CD4-positive, alpha-beta T cell (primary cell): ENCODE measurements around the gene WBP1. TPM values are rescaled to one million over a fixed set of nuclear protein-coding genes. Genes with fewer than 3 reads are reported as not detected.

ENCODE experiments used
- ATAC-seq: fragments of 200-7000 bp; cut with Tn5 transposase; one replicate; pipeline ENCODE4 v1.10.0; 2022; ENCODE audit warnings: mild to moderate bottlenecking; ENCODE audit not compliant: poor library complexity
- CTCF ChIA-PET: fragments of 350-600 bp; sonication (Branson Sonifier 250); formaldehyde crosslinking; loops from one replicate; lab custom pipeline; 2021; ENCODE audit warnings: antibody characterized with exemption, inconsistent platforms; lab: Charles Lee
- POLR2A ChIA-PET: fragments of 350-600 bp; sonication (Branson Sonifier 250); formaldehyde crosslinking; loops from one replicate; lab custom pipeline; 2021; ENCODE audit warnings: antibody characterized with exemption, inconsistent platforms; lab: Charles Lee
- DNase-seq, 14 experiments: peaks; one replicate each; pipeline ENCODE4 v3.0.0-alpha.2; 2013 to 2020; ENCODE audit warnings: mixed read lengths in 2 of 14
- H3K27ac ChIP-seq, 2 donors: one replicate each; pipeline versions ENCODE4 v1.5.1 to v1.7.0; 2013; ENCODE audit warnings: low read length in 2 of 2, low read depth in 1 of 2, mild to moderate bottlenecking in 1 of 2
- H3K27me3 ChIP-seq, 2 experiments: 1 replicate in 1 of 2; 2 replicates in 1 of 2; pipeline versions ENCODE4 v1.6.1 to v1.7.0; 2013; ENCODE audit warnings: low read length in 2 of 2, control low read depth in 1 of 2, mild to moderate bottlenecking in 1 of 2, moderate library complexity in 1 of 2; ENCODE audit not compliant: insufficient read depth in 2 of 2, control insufficient read depth in 1 of 2
- H3K36me3 ChIP-seq: one replicate; pipeline ENCODE4 v1.6.1; 2013; ENCODE audit warnings: low read length, control low read depth; ENCODE audit not compliant: insufficient read depth
- H3K4me1 ChIP-seq: one replicate; pipeline ENCODE4 v1.6.1; 2013; ENCODE audit warnings: low read length, control low read depth; ENCODE audit not compliant: insufficient read depth
- H3K4me3 ChIP-seq: one replicate; pipeline ENCODE4 v1.5.1; 2013; ENCODE audit warnings: mild to moderate bottlenecking, low read length, moderate library complexity
- H3K9me3 ChIP-seq, 2 experiments: 1 replicate in 1 of 2; 2 replicates in 1 of 2; pipeline versions ENCODE4 v1.6.1 to v1.7.0; 2013; ENCODE audit warnings: low read length in 2 of 2, mild to moderate bottlenecking in 2 of 2, control low read depth in 1 of 2, moderate library complexity in 1 of 2; ENCODE audit not compliant: control insufficient read depth in 1 of 2, insufficient read depth in 1 of 2
- H3K27ac Mint-ChIP-seq: one replicate; pipeline ENCODE4 v1.8.0; 2020; ENCODE audit warnings: mixed read lengths
- H3K27me3 Mint-ChIP-seq: one replicate; pipeline ENCODE4 v1.8.0; 2021; ENCODE audit warnings: mixed read lengths
- H3K36me3 Mint-ChIP-seq: one replicate; pipeline ENCODE4 v1.8.0; 2021; ENCODE audit warnings: low read depth, mixed read lengths
- H3K4me1 Mint-ChIP-seq: one replicate; pipeline ENCODE4 v1.8.0; 2021; ENCODE audit warnings: low read depth, mixed read lengths
- H3K4me3 Mint-ChIP-seq: one replicate; pipeline ENCODE4 v1.8.0; 2020; ENCODE audit warnings: mild to moderate bottlenecking, mixed read lengths
- H3K9me3 Mint-ChIP-seq: one replicate; pipeline ENCODE4 v1.8.0; 2020; ENCODE audit warnings: mixed read lengths
- intact Hi-C, 2 experiments: fragments of 100-400 bp; cut with DNase I in 1 of 2; cut with micrococcal nuclease in 1 of 2; formaldehyde crosslinking; loops; one replicate each; pipeline versions ENCODE4 v1.15.1 to v1.9.0; 2023 to 2025; cut with DNase I, micrococcal nuclease
- total RNA-seq, 174 experiments: library from RNA in 2 of 174; stranded (reverse) in 2 of 174; gene quantifications; one replicate each; pipeline ENCODE4 v1.2.3 and lab custom pipeline; 2021 to 2026
- TF ChIP-seq, protein P1 (sequence below): fragments of 200-600 bp; IDR thresholded peaks from one replicate; pipeline ENCODE4 v1.8.0; 2022; ENCODE audit warnings: antibody characterized with exemption, mild to moderate bottlenecking

The WBP1 gene
- total RNA-seq, 2 experiments from 2014 or later, result 79.1 to 80.5 TPM

DNA sequence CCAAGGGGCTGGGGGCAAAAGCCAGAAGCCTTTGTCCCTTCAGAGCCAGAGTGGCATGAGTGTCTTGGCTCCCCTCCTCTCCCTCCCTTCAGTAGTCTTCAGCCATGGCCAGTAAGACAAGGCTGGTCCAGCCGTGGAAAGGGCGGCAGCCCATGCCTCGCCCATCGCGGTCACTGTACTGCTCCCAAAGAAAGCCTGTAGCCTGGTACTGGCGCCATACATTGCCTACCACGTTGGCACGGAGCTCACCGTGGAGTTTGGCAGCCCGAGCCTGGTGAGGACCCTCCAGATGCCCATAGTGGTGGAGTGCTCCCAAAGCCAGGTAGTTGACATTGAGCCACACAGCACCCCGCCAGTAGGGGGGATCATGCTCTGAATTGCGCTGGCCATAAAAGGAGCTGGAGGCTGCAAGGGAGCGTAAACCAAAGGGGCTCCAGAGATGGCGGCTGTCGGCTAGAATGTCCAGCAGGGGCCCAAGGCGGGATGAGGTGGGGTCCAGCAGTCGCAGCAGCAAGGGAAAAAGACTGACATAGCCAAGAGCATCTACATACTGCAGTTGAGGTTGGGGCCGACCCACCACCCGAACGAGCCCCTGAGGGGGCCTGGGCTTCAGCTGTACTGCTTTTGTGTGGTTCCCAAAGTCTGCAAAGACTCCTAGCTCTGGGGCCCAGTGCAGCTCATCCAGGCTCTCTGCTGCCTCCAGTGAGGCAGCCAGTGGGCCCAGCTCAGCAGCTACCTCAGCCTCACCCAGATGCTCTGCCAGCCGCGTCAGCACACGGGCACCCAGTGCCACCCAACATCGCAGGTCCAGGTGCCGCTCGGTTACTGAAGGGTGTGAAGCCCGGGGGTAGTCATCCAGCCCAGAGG is 3.2 kb downstream of the WBP1 start:
- ATAC-seq, result no peak
- H3K9me3 ChIP-seq, result no peaks in the 10 kb centered on the region
- Mint-ChIP-seq H3K27me3 (no peaks in the 10 kb centered on the region), H3K9me3 (no peaks in the 10 kb centered on the region), H3K4me1 (peaks cover 58% of the 10 kb centered on the region), H3K4me3 (peak overlapping the region; percentile 62), H3K36me3 (peaks cover 37% of the 10 kb centered on the region), H3K27ac (no peak overlapping the region)
- DNase-seq, result peak in 1 of 14 experiments; percentile 34
- no peak overlapping the region for H3K27ac ChIP-seq
- H3K36me3 ChIP-seq, result peaks cover 25% of the 10 kb centered on the region
- ChIA-PET POLR2A (interaction anchor here (1.2 to 1.3 kb wide), 2 partner anchors 11 to 21 kb away, joined by 3 to 8 read pairs; partner anchors contain the start of genes CCDC142, MRPL53 and TTC31), CTCF (interaction anchor here (0.5 kb wide), 1 partner anchor 703 kb away, joined by 3 read pairs; no protein-coding TSS in a partner anchor)
- TF ChIP-seq, protein P1, sequence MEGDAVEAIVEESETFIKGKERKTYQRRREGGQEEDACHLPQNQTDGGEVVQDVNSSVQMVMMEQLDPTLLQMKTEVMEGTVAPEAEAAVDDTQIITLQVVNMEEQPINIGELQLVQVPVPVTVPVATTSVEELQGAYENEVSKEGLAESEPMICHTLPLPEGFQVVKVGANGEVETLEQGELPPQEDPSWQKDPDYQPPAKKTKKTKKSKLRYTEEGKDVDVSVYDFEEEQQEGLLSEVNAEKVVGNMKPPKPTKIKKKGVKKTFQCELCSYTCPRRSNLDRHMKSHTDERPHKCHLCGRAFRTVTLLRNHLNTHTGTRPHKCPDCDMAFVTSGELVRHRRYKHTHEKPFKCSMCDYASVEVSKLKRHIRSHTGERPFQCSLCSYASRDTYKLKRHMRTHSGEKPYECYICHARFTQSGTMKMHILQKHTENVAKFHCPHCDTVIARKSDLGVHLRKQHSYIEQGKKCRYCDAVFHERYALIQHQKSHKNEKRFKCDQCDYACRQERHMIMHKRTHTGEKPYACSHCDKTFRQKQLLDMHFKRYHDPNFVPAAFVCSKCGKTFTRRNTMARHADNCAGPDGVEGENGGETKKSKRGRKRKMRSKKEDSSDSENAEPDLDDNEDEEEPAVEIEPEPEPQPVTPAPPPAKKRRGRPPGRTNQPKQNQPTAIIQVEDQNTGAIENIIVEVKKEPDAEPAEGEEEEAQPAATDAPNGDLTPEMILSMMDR, result no peak
- H3K4me1 ChIP-seq, result peaks cover 43% of the 10 kb centered on the region
- no peak overlapping the region for H3K4me3 ChIP-seq
- H3K27me3 ChIP-seq, result no peaks in the 10 kb centered on the region
- intact Hi-C loops, result no loop called here

DNA sequence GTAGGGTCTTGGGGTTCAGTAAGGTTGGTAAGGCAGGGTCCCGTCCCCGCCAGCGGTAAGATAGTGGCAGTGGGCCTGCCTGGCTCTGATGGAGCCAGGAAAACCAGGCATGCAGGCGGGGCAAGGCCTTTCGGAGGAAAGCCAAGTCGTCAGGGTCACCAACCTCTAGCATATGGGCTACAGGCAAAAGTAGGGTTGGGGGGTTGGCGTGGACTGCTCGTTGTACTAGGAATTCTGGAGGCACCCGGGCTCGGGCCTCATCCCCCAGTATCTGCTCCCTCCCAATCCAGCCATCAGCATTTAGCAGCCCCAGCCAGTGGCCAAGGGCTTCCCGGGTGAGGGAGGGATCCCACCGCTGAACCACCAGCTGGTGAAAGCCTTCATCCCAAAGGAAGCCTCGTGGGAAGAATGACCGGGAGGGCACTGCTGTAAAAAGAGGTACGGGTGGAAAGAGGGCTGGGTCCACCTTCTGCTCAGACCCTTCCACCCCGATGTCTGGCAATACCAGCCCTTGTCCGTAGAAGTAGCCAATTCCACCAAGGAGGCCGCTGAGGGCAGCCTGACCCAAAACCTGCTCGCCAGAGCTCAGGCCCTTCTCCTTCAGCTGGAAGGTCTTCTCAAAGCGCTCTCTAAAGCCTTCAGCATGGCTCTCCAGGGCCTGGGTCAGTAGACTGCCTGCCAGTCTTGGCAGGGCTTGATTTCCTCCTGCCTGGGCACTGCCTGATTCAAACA is 4.0 kb downstream of the WBP1 start:
- Histone ChIP-seq H3K4me1 (peaks cover 35% of the 10 kb centered on the region), H3K27ac (no peak overlapping the region), H3K4me3 (no peak overlapping the region), H3K27me3 (no peaks in the 10 kb centered on the region), H3K9me3 (no peaks in the 10 kb centered on the region), H3K36me3 (peaks cover 25% of the 10 kb centered on the region)
- ATAC-seq, result no peak
- no peaks in the 10 kb centered on the region for H3K27me3 Mint-ChIP-seq
- H3K36me3 Mint-ChIP-seq, result peaks cover 29% of the 10 kb centered on the region
- DNase-seq, result no peak
- peak overlapping the region; percentile 82 for H3K4me3 Mint-ChIP-seq
- peaks cover 50% of the 10 kb centered on the region for H3K4me1 Mint-ChIP-seq
- no peaks in the 10 kb centered on the region for H3K9me3 Mint-ChIP-seq
- ChIA-PET CTCF (interaction anchor here (0.5 kb wide), 1 partner anchor 704 kb away, joined by 3 read pairs; no protein-coding TSS in a partner anchor), POLR2A (interaction anchor here (0.9 to 1.3 kb wide), 4 partner anchors 10 to 20 kb away, joined by 3 to 8 read pairs (median 3); partner anchors contain the start of genes CCDC142, MRPL53 and TTC31)
- H3K27ac Mint-ChIP-seq, result no peak overlapping the region
- TF ChIP-seq, protein P1, result no peak
- intact Hi-C loops, result no loop called here

DNA sequence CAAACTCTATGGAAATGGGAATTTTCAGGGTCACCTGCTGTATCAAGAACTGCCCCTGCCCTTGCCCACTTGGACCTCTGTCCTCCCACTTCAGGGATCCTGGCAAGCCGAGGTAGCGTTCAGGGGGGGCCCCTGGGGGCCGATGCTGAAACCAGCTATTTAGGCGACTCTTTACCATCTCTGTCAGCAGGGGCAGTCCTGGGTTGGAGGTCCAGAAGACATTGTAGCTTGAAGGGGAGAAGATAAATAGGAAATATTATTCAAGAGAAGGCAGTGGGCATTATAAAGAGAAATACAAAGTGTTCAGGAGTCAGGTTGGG is 4.5 kb downstream of the WBP1 start:
- CTCF ChIA-PET, result no interaction called here

More for the DNA sequence above, 4.5 kb downstream of the WBP1 start:
- Mint-ChIP-seq H3K9me3 (no peaks in the 10 kb centered on the region), H3K4me3 (peak overlapping the region; percentile 82), H3K27me3 (no peaks in the 10 kb centered on the region), H3K36me3 (peaks cover 23% of the 10 kb centered on the region), H3K4me1 (peaks cover 45% of the 10 kb centered on the region), H3K27ac (no peak overlapping the region)
- POLR2A ChIA-PET, result interaction anchor here (0.9 to 1.0 kb wide), 2 partner anchors 18 to 19 kb away, joined by 3 read pairs; no protein-coding TSS in a partner anchor
- Histone ChIP-seq H3K27me3 (no peaks in the 10 kb centered on the region), H3K27ac (no peak overlapping the region), H3K4me3 (no peak overlapping the region), H3K36me3 (peaks cover 25% of the 10 kb centered on the region), H3K4me1 (peaks cover 34% of the 10 kb centered on the region), H3K9me3 (no peaks in the 10 kb centered on the region)
- ATAC-seq (no peak), DNase-seq (no peak)
- TF ChIP-seq, protein P1, result no peak
- intact Hi-C loops, result no loop called here
